HepG2 (cell line): ENCODE results near the gene SLC28A1. TPM values are rescaled to one million over a fixed set of nuclear protein-coding genes. Genes with fewer than 3 reads are reported as not detected.

Experiments
- ATF5 ChIP-seq: sonication (generic); formaldehyde crosslinking; IDR thresholded peaks from 2 replicates; pipeline ENCODE4 v1.4.0; 2020; ENCODE audit warnings: mild to moderate bottlenecking, low read depth, missing genetic modification reagents
- BRF2 ChIP-seq: sonication (generic); formaldehyde crosslinking; IDR thresholded peaks from 2 replicates; pipeline ENCODE4 v1.8.1; 2022; ENCODE audit warnings: mild to moderate bottlenecking, missing genetic modification reagents
- HCFC1 ChIP-seq: fragments of 150-350 bp; IDR thresholded peaks from 2 replicates; pipeline ENCODE4 v1.6.1; 2014; ENCODE audit warnings: low read depth, low read length
- KAT7 ChIP-seq: IDR thresholded peaks from 2 replicates; pipeline ENCODE4 v1.6.1; 2018; ENCODE audit warnings: borderline replicate concordance, missing compliant biosample characterization
- KDM3A ChIP-seq: IDR thresholded peaks from 2 replicates; pipeline ENCODE4 v1.6.1; 2018; ENCODE audit warnings: low read depth, missing compliant biosample characterization
- MTA3 ChIP-seq: sonication (generic); formaldehyde crosslinking; IDR thresholded peaks from 2 replicates; pipeline ENCODE4 v1.4.0; 2020; ENCODE audit warnings: missing genetic modification reagents
- NR0B2 ChIP-seq: sonication (generic); formaldehyde crosslinking; IDR thresholded peaks from 2 replicates; pipeline ENCODE4 v1.4.0; 2020; ENCODE audit warnings: mild to moderate bottlenecking, missing genetic modification reagents
- SETDB1 ChIP-seq: sonication (generic); formaldehyde crosslinking; IDR thresholded peaks from 2 replicates; pipeline ENCODE4 v1.5.1; 2020; ENCODE audit warnings: missing genetic modification reagents, mild to moderate bottlenecking, borderline replicate concordance
- SIN3B ChIP-seq: fragments of 150-350 bp; IDR thresholded peaks from 2 replicates; pipeline ENCODE4 v1.6.1; 2014; ENCODE audit warnings: low read length
- SYNCRIP ChIP-seq: fragments of 200-400 bp; formaldehyde crosslinking; IDR thresholded peaks from 2 replicates; pipeline ENCODE4 v1.6.1; 2018; ENCODE audit warnings: mild to moderate bottlenecking, low read depth, low read length; ENCODE audit not compliant: insufficient read depth
- TEF ChIP-seq: sonication (generic); formaldehyde crosslinking; IDR thresholded peaks from 2 replicates; pipeline ENCODE4 v1.5.0; 2020; ENCODE audit warnings: missing genetic modification reagents
- ZBTB2 ChIP-seq: sonication (generic); formaldehyde crosslinking; IDR thresholded peaks from 2 replicates; pipeline ENCODE4 v1.8.0; 2022; ENCODE audit warnings: low read depth, missing genetic modification reagents
- ZFP41 ChIP-seq: sonication (generic); formaldehyde crosslinking; IDR thresholded peaks from 2 replicates; pipeline ENCODE4 v1.4.0; 2020; ENCODE audit warnings: mild to moderate bottlenecking, missing genetic modification reagents, borderline replicate concordance
- ZNF256 ChIP-seq: sonication (generic); formaldehyde crosslinking; conservative IDR thresholded peaks from 2 replicates; pipeline ENCODE4 v1.4.0; 2020; ENCODE audit warnings: missing genetic modification reagents
- ZNF326 ChIP-seq: sonication (generic); formaldehyde crosslinking; IDR thresholded peaks from 2 replicates; pipeline ENCODE4 v1.4.0; 2020; ENCODE audit warnings: missing genetic modification reagents, borderline replicate concordance
- ZNF431 ChIP-seq: sonication (generic); formaldehyde crosslinking; IDR thresholded peaks from 2 replicates; pipeline ENCODE4 v1.9.0; 2022; ENCODE audit warnings: missing genetic modification reagents, low read depth, mild to moderate bottlenecking, borderline replicate concordance
- ZNF609 ChIP-seq: sonication (generic); formaldehyde crosslinking; IDR thresholded peaks from 2 replicates; pipeline ENCODE4 v1.4.0; 2020; ENCODE audit warnings: mild to moderate bottlenecking, missing genetic modification reagents, borderline replicate concordance
- ZNF7 ChIP-seq: IDR thresholded peaks from 2 replicates; pipeline ENCODE4 v1.6.1; 2016; ENCODE audit warnings: missing biosample characterization, missing genetic modification reagents
- ZNF713 ChIP-seq: sonication (generic); formaldehyde crosslinking; IDR thresholded peaks from 2 replicates; pipeline ENCODE4 v1.4.0; 2020; ENCODE audit warnings: mild to moderate bottlenecking, missing genetic modification reagents
- polyA plus RNA-seq, 8 experiments: library from polyadenylated mRNA; depleted of rRNA in 3 of 8; stranded (reverse) in 7 of 8; unstranded in 1 of 8; fragments of >200 nt; fragmentation: Illumina TruSeq in 4 of 8; extraction: Trizol in 4 of 8; gene quantifications; 2 replicates each; pipeline versions ENCODE4 v1.2.1 to v1.2.3, GENCODE V29; 2011 to 2016; ENCODE audit warnings: low read depth in 4 of 8, missing spikeins in 1 of 8, mixed read lengths in 1 of 8; ENCODE audit not compliant: insufficient read depth in 1 of 8
- total RNA-seq, 5 experiments: library from RNA; depleted of rRNA; stranded (reverse); fragments of >200 nt; fragmentation: Illumina TruSeq; extraction: Trizol; gene quantifications; 2 replicates each; pipeline ENCODE4 v1.2.3, GENCODE V29; 2016; ENCODE audit warnings: low read depth in 1 of 5

SLC28A1 gene
- total and polyA plus RNA-seq, 2 of the 13 experiments (the other 11 are each of a cell fraction or from before 2014, with no cell fraction given) = 0.31 to 5.8 TPM

GRCh38 chr15:84980196-84981053, 96.0 kb downstream of the SLC28A1 start (continued):
- no peak for TF ChIP-seq ZNF7 (CRISPR knock-in tag)
- TF ChIP-seq ZBTB2 (CRISPR knock-in tag) = peak; percentile 48; the same call in 1 of the 2 replicates
- no peak for TF ChIP-seq ZNF431 (CRISPR knock-in tag)
- no peak for TF ChIP-seq ATF5
- no peak for TF ChIP-seq NR0B2 (CRISPR knock-in tag)
- peak; percentile 47; the same call in 1 of the 2 replicates for TF ChIP-seq SIN3B
- TF ChIP-seq KDM3A (CRISPR knock-in tag) = no peak; the same call in 1 of the 2 replicates
- peak; percentile 22 for TF ChIP-seq TEF
- TF ChIP-seq MTA3 = no peak
- TF ChIP-seq HCFC1 = no peak
- TF ChIP-seq SYNCRIP = no peak
- no peak; the same call in 1 of the 2 replicates for TF ChIP-seq ZFP41 (CRISPR knock-in tag)
- TF ChIP-seq ZNF256 (CRISPR knock-in tag) = 0 out of 2 replicates have a peak, but pooled peaks have one; percentile 49
- TF ChIP-seq SETDB1 (CRISPR knock-in tag) = no peak
- TF ChIP-seq KAT7 = peak; percentile 67
- no peak for TF ChIP-seq ZNF326 (CRISPR knock-in tag)
- TF ChIP-seq ZNF609 (CRISPR knock-in tag) = peak; percentile 57; the same call in 1 of the 2 replicates
- no peak for TF ChIP-seq BRF2 (CRISPR knock-in tag)
- TF ChIP-seq ZNF713 (CRISPR knock-in tag) = no peak
